H1 (cell line): ENCODE data around the gene LDHB.

Experiments
- CREB1 ChIP-seq: IDR thresholded peaks from 2 replicates; pipeline ENCODE4 v1.6.1; 2012; ENCODE audit warnings: inconsistent platforms
- EP300 ChIP-seq, 2 experiments: IDR thresholded peaks; 1 replicate in 1 of 2; 2 replicates in 1 of 2; pipeline ENCODE4 v1.6.1; 2011 to 2012; ENCODE audit warnings: low read depth in 2 of 2, low read length in 2 of 2, mild to moderate bottlenecking in 2 of 2, borderline replicate concordance in 1 of 2, inconsistent platforms in 1 of 2, moderate library complexity in 1 of 2
- EZH2 ChIP-seq: fragments of 200-600 bp; sonication (generic); IDR thresholded peaks from 2 replicates; pipeline ENCODE4 v1.7.1; 2012; ENCODE audit warnings: low read depth, mild to moderate bottlenecking, moderate library complexity, low read length, inconsistent platforms; ENCODE audit not compliant: severe bottlenecking
- HDAC6 ChIP-seq: IDR thresholded peaks from one replicate; pipeline ENCODE4 v1.7.1; 2012; ENCODE audit warnings: low read depth, mild to moderate bottlenecking, inconsistent platforms, low read length, moderate library complexity
- POLR2A ChIP-seq, 2 experiments: IDR thresholded peaks; 1 replicate in 1 of 2; 2 replicates in 1 of 2; pipeline ENCODE4 v1.6.1; 2011; ENCODE audit warnings: low read depth in 2 of 2, low read length in 2 of 2, mild to moderate bottlenecking in 2 of 2; ENCODE audit errors: control extremely low read depth in 1 of 2
- POLR2AphosphoS5 ChIP-seq: IDR thresholded peaks from 2 replicates; pipeline ENCODE4 v1.6.1; 2011; ENCODE audit warnings: low read depth, low read length
- RAD21 ChIP-seq, 2 experiments: IDR thresholded peaks in 1 of 2; conservative IDR thresholded peaks in 1 of 2; 2 replicates each; pipeline ENCODE4 v1.6.1; 2011; ENCODE audit warnings: low read depth in 2 of 2, low read length in 2 of 2, improper control_type of control experiment in 1 of 2, inconsistent platforms in 1 of 2, mild to moderate bottlenecking in 1 of 2, moderate library complexity in 1 of 2
- SP1 ChIP-seq: IDR thresholded peaks from 2 replicates; pipeline ENCODE4 v1.6.1; 2011; ENCODE audit warnings: low read depth, low read length
- TAF1 ChIP-seq: IDR thresholded peaks from 2 replicates; pipeline ENCODE4 v1.6.1; 2011; ENCODE audit warnings: mild to moderate bottlenecking, low read depth, low read length
- YY1 ChIP-seq: IDR thresholded peaks from 2 replicates; pipeline ENCODE4 v1.6.1; 2011; ENCODE audit warnings: low read depth, mild to moderate bottlenecking, low read length
- TF ChIP-seq, protein P1 (sequence below), 3 experiments: IDR thresholded peaks; 1 replicate in 2 of 3; 2 replicates in 1 of 3; pipeline versions ENCODE4 v1.5.1 to v1.6.1; 2011; ENCODE audit warnings: low read length in 3 of 3, mild to moderate bottlenecking in 3 of 3, inconsistent platforms in 2 of 3, low read depth in 1 of 3, moderate library complexity in 1 of 3; ENCODE audit not compliant: insufficient read depth in 1 of 3; ENCODE audit errors: control extremely low read depth in 1 of 3
- TF ChIP-seq, protein P2 (sequence below): fragments of 300-600 bp; sonication (generic); IDR thresholded peaks from 2 replicates; pipeline ENCODE4 v1.7.1; 2012; ENCODE audit warnings: low read length, moderate library complexity, mild to moderate bottlenecking, inconsistent platforms; ENCODE audit not compliant: insufficient replicate concordance

DNA sequence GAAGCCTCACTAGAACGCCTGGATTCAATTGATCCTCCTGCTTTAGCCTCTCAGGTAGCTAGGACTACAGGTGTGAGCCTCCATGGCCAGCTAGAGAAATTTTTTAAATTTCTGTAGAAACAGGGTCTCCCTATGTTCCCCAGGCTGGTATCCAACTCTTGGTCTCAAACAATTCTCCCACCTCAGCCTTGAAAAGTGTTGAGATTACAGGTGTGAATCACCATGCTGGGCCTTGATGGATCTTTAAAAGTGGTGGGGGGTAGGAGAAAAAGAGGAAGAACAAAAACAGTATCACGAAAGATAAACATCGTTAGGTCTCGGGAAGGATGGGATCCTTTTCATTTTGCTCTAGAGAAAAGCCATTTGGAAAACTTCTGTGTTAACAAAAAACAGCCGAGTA, 57.4 kb downstream of the LDHB start:
- no peak for TF ChIP-seq POLR2A (IDR thresholded peaks at IDR 0.05; ENCODE audit: control extremely low read depth in 1 of 2, low read depth in 2 of 2, low read length in 2 of 2)
- TF ChIP-seq, protein P1, sequence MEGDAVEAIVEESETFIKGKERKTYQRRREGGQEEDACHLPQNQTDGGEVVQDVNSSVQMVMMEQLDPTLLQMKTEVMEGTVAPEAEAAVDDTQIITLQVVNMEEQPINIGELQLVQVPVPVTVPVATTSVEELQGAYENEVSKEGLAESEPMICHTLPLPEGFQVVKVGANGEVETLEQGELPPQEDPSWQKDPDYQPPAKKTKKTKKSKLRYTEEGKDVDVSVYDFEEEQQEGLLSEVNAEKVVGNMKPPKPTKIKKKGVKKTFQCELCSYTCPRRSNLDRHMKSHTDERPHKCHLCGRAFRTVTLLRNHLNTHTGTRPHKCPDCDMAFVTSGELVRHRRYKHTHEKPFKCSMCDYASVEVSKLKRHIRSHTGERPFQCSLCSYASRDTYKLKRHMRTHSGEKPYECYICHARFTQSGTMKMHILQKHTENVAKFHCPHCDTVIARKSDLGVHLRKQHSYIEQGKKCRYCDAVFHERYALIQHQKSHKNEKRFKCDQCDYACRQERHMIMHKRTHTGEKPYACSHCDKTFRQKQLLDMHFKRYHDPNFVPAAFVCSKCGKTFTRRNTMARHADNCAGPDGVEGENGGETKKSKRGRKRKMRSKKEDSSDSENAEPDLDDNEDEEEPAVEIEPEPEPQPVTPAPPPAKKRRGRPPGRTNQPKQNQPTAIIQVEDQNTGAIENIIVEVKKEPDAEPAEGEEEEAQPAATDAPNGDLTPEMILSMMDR (IDR thresholded peaks at IDR 0.05; ENCODE audit: control extremely low read depth in 1 of 3, insufficient read depth in 1 of 3, low read depth in 1 of 3, low read length in 3 of 3): no peak
- TF ChIP-seq RAD21 (IDR thresholded peaks at IDR 0.05 in 1 of 2, conservative IDR thresholded peaks at IDR 0.05 in 1 of 2; ENCODE audit: low read depth in 2 of 2, low read length in 2 of 2): no peak
- TF ChIP-seq, protein P2, sequence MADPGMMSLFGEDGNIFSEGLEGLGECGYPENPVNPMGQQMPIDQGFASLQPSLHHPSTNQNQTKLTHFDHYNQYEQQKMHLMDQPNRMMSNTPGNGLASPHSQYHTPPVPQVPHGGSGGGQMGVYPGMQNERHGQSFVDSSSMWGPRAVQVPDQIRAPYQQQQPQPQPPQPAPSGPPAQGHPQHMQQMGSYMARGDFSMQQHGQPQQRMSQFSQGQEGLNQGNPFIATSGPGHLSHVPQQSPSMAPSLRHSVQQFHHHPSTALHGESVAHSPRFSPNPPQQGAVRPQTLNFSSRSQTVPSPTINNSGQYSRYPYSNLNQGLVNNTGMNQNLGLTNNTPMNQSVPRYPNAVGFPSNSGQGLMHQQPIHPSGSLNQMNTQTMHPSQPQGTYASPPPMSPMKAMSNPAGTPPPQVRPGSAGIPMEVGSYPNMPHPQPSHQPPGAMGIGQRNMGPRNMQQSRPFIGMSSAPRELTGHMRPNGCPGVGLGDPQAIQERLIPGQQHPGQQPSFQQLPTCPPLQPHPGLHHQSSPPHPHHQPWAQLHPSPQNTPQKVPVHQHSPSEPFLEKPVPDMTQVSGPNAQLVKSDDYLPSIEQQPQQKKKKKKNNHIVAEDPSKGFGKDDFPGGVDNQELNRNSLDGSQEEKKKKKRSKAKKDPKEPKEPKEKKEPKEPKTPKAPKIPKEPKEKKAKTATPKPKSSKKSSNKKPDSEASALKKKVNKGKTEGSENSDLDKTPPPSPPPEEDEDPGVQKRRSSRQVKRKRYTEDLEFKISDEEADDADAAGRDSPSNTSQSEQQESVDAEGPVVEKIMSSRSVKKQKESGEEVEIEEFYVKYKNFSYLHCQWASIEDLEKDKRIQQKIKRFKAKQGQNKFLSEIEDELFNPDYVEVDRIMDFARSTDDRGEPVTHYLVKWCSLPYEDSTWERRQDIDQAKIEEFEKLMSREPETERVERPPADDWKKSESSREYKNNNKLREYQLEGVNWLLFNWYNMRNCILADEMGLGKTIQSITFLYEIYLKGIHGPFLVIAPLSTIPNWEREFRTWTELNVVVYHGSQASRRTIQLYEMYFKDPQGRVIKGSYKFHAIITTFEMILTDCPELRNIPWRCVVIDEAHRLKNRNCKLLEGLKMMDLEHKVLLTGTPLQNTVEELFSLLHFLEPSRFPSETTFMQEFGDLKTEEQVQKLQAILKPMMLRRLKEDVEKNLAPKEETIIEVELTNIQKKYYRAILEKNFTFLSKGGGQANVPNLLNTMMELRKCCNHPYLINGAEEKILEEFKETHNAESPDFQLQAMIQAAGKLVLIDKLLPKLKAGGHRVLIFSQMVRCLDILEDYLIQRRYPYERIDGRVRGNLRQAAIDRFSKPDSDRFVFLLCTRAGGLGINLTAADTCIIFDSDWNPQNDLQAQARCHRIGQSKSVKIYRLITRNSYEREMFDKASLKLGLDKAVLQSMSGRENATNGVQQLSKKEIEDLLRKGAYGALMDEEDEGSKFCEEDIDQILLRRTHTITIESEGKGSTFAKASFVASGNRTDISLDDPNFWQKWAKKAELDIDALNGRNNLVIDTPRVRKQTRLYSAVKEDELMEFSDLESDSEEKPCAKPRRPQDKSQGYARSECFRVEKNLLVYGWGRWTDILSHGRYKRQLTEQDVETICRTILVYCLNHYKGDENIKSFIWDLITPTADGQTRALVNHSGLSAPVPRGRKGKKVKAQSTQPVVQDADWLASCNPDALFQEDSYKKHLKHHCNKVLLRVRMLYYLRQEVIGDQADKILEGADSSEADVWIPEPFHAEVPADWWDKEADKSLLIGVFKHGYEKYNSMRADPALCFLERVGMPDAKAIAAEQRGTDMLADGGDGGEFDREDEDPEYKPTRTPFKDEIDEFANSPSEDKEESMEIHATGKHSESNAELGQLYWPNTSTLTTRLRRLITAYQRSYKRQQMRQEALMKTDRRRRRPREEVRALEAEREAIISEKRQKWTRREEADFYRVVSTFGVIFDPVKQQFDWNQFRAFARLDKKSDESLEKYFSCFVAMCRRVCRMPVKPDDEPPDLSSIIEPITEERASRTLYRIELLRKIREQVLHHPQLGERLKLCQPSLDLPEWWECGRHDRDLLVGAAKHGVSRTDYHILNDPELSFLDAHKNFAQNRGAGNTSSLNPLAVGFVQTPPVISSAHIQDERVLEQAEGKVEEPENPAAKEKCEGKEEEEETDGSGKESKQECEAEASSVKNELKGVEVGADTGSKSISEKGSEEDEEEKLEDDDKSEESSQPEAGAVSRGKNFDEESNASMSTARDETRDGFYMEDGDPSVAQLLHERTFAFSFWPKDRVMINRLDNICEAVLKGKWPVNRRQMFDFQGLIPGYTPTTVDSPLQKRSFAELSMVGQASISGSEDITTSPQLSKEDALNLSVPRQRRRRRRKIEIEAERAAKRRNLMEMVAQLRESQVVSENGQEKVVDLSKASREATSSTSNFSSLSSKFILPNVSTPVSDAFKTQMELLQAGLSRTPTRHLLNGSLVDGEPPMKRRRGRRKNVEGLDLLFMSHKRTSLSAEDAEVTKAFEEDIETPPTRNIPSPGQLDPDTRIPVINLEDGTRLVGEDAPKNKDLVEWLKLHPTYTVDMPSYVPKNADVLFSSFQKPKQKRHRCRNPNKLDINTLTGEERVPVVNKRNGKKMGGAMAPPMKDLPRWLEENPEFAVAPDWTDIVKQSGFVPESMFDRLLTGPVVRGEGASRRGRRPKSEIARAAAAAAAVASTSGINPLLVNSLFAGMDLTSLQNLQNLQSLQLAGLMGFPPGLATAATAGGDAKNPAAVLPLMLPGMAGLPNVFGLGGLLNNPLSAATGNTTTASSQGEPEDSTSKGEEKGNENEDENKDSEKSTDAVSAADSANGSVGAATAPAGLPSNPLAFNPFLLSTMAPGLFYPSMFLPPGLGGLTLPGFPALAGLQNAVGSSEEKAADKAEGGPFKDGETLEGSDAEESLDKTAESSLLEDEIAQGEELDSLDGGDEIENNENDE: no peak
- TF ChIP-seq HDAC6: no peak
- no peak for TF ChIP-seq EZH2
- TF ChIP-seq CREB1: no peak
- TF ChIP-seq EP300 (IDR thresholded peaks at IDR 0.05; ENCODE audit: borderline replicate concordance in 1 of 2, low read depth in 2 of 2, low read length in 2 of 2): no peak
- no peak for TF ChIP-seq TAF1
- TF ChIP-seq YY1: no peak
- TF ChIP-seq SP1: no peak
- TF ChIP-seq POLR2AphosphoS5: no peak
